Fibroblast of mammary gland (primary cell): ENCODE measurements around the gene SOWAHC.

Experiments used
- DNase-seq: peaks from one replicate; pipeline ENCODE4 v3.0.0-alpha.2; 2010; ENCODE audit warnings: low read depth
- H3K4me3 ChIP-seq: 2 replicates; pipeline ENCODE4 v1.5.1; 2011; ENCODE audit warnings: low read depth, mild to moderate bottlenecking, low read length, moderate library complexity; ENCODE audit not compliant: control insufficient read depth
- CTCF ChIP-seq: conservative IDR thresholded peaks from 2 replicates; pipeline ENCODE4 v1.5.1; 2011; ENCODE audit warnings: low read depth, low read length, inconsistent platforms; ENCODE audit not compliant: control insufficient read depth, insufficient read depth

Gene SOWAHC

GRCh38 chr2:109592905-109593304 lies 21.3 kb upstream of the SOWAHC start:
- no peak for DNase-seq
- H3K4me3 ChIP-seq: no peak overlapping the region
- no peak for TF ChIP-seq CTCF

GRCh38 chr2:109594246-109594885 lies 19.8 kb upstream of the SOWAHC start:
- no peak for DNase-seq
- TF ChIP-seq CTCF: no peak
- H3K4me3 ChIP-seq: no peak overlapping the region

GRCh38 chr2:109595644-109596043 lies 18.5 kb upstream of the SOWAHC start:
- DNase-seq: no peak
- no peak for TF ChIP-seq CTCF
- H3K4me3 ChIP-seq: no peak overlapping the region

GRCh38 chr2:109597283-109597682 lies 16.9 kb upstream of the SOWAHC start:
- no peak overlapping the region for H3K4me3 ChIP-seq
- DNase-seq: no peak
- TF ChIP-seq CTCF: no peak

GRCh38 chr2:109601783-109602182 lies 12.4 kb upstream of the SOWAHC start:
- TF ChIP-seq CTCF: no peak
- no peak overlapping the region for H3K4me3 ChIP-seq
- no peak for DNase-seq

GRCh38 chr2:109602617-109603188 lies 11.5 kb upstream of the SOWAHC start:
- no peak overlapping the region for H3K4me3 ChIP-seq
- TF ChIP-seq CTCF: no peak
- DNase-seq: no peak

- no peak overlapping the region for H3K4me3 ChIP-seq
- DNase-seq: peak; percentile 84
- TF ChIP-seq CTCF: no peak
These were observed 9.6 kb upstream of the SOWAHC start for GRCh38 chr2:109604597-109604996.
